Measurements from ENCODE around the gene UBL3. TPM values are rescaled to one million over a fixed set of nuclear protein-coding genes. Genes with fewer than 3 reads are reported as not detected.

UBL3 gene
- total RNA-seq, 2 donors from 2014 or later, result 20.4 to 26.4 TPM

- Histone ChIP-seq H3K36me3 (peaks cover 5% of the 10 kb centered on the region), H3K4me3 (no peak overlapping the region), H3K27ac (no peak overlapping the region), H3K27me3 (no peaks in the 10 kb centered on the region), H3K4me1 (no peaks in the 10 kb centered on the region), H3K9me3 (peaks cover 0 to 8% of the 10 kb centered on the region in 2 donors)
- TF ChIP-seq CTCF (IDR thresholded peaks at IDR 0.05), result no peak
- no peak for DNase-seq (ENCODE audit: low spot score)
Measured at GRCh38 chr13:29761815-29762214, 88.6 kb downstream of the UBL3 start.

- H3K27ac ChIP-seq, result no peak overlapping the region
- no peak overlapping the region for H3K4me3 ChIP-seq
- peaks cover 0 to 8% of the 10 kb centered on the region in 2 donors for H3K9me3 ChIP-seq
- no peaks in the 10 kb centered on the region for H3K27me3 ChIP-seq
- no peak for TF ChIP-seq CTCF (IDR thresholded peaks at IDR 0.05)
- no peaks in the 10 kb centered on the region for H3K4me1 ChIP-seq
- no peaks in the 10 kb centered on the region for H3K36me3 ChIP-seq
- DNase-seq (ENCODE audit: low spot score), result no peak
Measured at GRCh38 chr13:29761160-29761559, 89.3 kb downstream of the UBL3 start.

GRCh38 chr13:29760544-29760943, 89.9 kb downstream of the UBL3 start:
- no peak for DNase-seq (ENCODE audit: low spot score)
- no peak overlapping the region for H3K4me3 ChIP-seq
- H3K36me3 ChIP-seq, result no peaks in the 10 kb centered on the region
- H3K9me3 ChIP-seq, result peaks cover 0 to 8% of the 10 kb centered on the region in 2 donors
- no peaks in the 10 kb centered on the region for H3K27me3 ChIP-seq
- no peak overlapping the region for H3K27ac ChIP-seq
- TF ChIP-seq CTCF (IDR thresholded peaks at IDR 0.05), result no peak
- no peaks in the 10 kb centered on the region for H3K4me1 ChIP-seq

- no peak overlapping the region for H3K4me3 ChIP-seq
- peaks cover 0 to 8% of the 10 kb centered on the region in 2 donors for H3K9me3 ChIP-seq
- no peaks in the 10 kb centered on the region for H3K4me1 ChIP-seq
- no peak for DNase-seq (ENCODE audit: low spot score)
- TF ChIP-seq CTCF (IDR thresholded peaks at IDR 0.05), result no peak
- H3K27me3 ChIP-seq, result no peaks in the 10 kb centered on the region
- H3K36me3 ChIP-seq, result no peaks in the 10 kb centered on the region
- no peak overlapping the region for H3K27ac ChIP-seq
Measured at GRCh38 chr13:29758531-29759114, 91.8 kb downstream of the UBL3 start.

- no peak for TF ChIP-seq CTCF (IDR thresholded peaks at IDR 0.05)
- DNase-seq (ENCODE audit: low spot score), result no peak
- Histone ChIP-seq H3K27me3 (no peaks in the 10 kb centered on the region), H3K4me3 (no peak overlapping the region), H3K9me3 (peaks cover 0 to 8% of the 10 kb centered on the region in 2 donors), H3K27ac (no peak overlapping the region), H3K4me1 (no peaks in the 10 kb centered on the region), H3K36me3 (no peaks in the 10 kb centered on the region)
Measured at GRCh38 chr13:29756506-29756905, 93.9 kb downstream of the UBL3 start.

GRCh38 chr13:29754473-29754806, 96.0 kb downstream of the UBL3 start:
- no peak for DNase-seq (ENCODE audit: low spot score)
- no peaks in the 10 kb centered on the region for H3K27me3 ChIP-seq
- no peak overlapping the region for H3K4me3 ChIP-seq
- H3K4me1 ChIP-seq, result no peaks in the 10 kb centered on the region
- no peaks in the 10 kb centered on the region for H3K36me3 ChIP-seq
- no peak for TF ChIP-seq CTCF (IDR thresholded peaks at IDR 0.05)
- H3K27ac ChIP-seq, result no peak overlapping the region
- no peaks in the 10 kb centered on the region for H3K9me3 ChIP-seq

All from right atrium auricular region (tissue), 2 donors.